ENCODE results near the gene SSR2. TPM values are rescaled to one million over a fixed set of nuclear protein-coding genes. Genes with fewer than 3 reads are reported as not detected.
A peak's percentile ranks its signal among the peaks of the same experiment; 100 is the strongest.
"Not testable (repeated sequence)": the region's sequence is repeated elsewhere in the genome, so short reads cannot be mapped to it uniquely, and the experiment has no call there.

The SSR2 gene
- total RNA-seq, 1 experiment from 2014 or later: 261 TPM

DNA sequence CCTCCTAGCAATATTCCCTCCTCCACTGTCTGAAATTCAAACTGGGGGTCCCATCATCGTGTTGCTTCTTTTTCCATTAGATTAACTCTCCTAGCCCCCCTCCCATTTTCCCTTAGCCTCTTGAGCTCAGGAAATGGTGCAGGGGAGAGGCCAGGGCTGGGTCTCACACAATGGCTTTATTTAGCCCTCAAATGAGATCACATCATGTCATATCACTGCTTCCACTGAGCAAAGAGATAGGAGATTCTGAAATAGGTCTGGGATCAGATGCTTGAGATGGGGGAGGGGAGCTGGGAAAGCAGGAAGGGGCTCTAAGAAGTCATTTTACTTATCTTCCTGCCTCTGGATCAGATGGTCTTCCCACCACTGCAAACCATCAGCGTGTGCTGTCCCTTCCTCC is 24.6 kb downstream of the SSR2 start:
- no peak for DNase-seq (ENCODE audit: low spot score)

DNA sequence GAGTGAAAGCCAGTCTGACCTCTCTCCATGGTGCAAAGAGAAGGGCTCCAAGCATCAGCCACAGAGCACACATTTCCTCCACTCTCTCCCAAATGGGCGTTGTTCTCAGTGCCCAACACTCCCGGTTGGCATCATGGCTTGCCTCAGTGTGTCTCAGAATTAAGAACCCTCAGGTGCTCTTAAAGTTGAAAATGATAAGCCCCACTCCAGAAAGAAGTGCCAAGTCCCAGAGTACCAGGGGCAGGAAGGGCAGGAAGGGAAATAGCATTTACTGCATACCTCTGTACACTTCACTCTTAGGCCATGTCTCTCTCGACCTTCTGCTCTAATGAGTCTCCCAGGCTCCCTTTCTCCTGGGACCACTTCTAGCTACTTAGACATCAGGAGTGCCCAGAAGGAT is 27.2 kb downstream of the SSR2 start:
- DNase-seq (ENCODE audit: low spot score): no peak

DNA sequence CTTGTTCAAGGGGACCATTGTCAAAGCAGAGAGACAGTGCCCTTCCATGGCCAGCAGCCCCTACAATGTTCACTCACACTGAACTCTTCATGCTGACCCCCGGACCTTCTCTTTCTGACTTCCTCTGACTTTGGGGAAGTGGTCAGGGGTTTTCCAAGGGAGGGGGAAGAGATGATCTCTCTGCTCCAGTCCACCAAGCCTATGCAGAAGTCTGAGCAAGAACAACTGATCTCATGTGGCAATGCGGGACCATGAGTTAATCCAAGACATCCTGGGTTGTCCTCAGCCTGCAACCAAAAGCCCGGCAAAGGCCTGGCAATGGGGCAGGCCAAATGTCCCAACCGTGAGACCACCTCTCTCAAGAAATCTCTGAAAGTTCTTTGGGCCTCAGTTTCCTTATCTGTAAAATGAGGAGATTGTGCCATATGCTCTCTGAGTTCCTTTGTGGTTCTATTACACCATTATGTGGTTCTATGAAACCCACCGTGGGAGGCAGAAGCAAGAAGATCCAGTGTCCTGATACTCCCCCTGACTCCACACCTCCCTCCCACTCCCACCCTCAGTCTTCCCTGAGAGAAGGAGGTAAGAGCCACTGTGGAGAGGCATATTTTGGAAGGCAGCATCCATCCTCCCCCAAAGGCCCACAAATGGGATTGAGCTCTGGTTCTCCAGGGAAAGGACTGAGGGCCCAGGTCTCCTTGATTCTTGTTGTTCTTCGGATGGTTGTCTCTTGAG is 30.6 kb downstream of the SSR2 start:
- DNase-seq (ENCODE audit: low spot score): no peak

- peak; percentile 89 for DNase-seq (ENCODE audit: low spot score)
Measured at GRCh38 chr1:155989242-155990004, 31.3 kb downstream of the SSR2 start.

- not testable (repeated sequence) for DNase-seq (ENCODE audit: low spot score)
Measured at GRCh38 chr1:155984903-155985645, 35.7 kb downstream of the SSR2 start.

- peak; percentile 83 for DNase-seq (ENCODE audit: low spot score)
Measured at GRCh38 chr1:155984341-155984740, 36.4 kb downstream of the SSR2 start.

GRCh38 chr1:155983191-155984024 is 37.3 kb downstream of the SSR2 start:
- DNase-seq (ENCODE audit: low spot score): peak; percentile 49

DNA sequence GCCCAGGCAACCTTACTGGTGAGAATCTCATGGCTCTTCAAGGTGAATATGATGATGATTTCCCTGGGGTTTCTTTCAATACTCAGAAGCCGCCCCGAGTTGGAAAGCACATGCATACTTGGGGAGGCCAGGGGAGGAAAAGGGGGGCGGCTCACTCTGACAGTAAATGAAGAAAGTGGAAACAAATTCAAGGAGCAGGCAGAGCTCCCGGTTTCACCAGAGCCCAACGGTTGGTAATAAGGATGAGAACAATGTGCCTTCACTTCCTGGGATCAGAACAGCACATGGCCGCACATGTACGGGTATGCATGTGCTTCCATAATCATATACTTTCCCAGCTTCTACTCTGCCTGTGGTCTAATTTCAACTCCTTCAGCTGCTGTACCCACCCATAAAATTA is 38.6 kb downstream of the SSR2 start:
- DNase-seq (ENCODE audit: low spot score): no peak

GRCh38 chr1:155981266-155982088 is 39.3 kb downstream of the SSR2 start:
- DNase-seq (ENCODE audit: low spot score): peak; percentile 80

DNA sequence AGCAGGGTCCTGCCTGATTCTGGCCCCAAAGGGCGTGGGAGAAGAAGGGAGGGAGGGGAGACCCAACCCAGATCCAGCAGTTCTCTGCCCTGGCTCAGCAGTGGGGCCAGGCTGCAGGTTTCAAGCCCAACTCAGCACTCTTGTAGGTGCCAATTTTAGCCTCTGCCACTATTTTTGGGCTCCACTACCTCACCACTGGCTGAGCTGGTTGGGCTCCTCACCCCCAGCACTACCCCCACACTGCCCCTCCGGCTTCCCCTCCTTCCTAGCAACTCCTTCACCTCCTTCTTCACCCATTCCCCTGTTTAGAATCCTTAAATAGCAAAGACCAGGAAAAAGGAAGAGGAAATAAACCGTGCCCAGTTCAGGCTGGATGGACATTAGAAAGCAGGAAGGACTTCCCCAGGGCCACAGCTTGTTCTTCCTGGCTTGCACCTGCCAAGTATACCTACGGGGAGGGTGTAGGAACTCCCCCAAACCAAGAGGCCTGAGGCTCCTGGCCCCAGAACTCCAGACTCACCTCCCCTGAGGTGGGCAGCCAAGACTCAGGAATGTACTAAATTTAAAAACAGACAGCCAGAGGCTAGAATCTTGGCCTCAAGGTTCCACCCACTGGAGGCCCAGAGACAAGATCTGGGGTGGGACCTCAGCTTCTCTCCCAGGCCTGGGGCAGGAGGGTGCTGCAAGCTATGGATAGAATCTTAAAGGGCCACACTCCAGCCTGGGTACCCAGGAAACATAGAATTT is 41.0 kb downstream of the SSR2 start:
- DNase-seq (ENCODE audit: low spot score): peak; percentile 56

DNA sequence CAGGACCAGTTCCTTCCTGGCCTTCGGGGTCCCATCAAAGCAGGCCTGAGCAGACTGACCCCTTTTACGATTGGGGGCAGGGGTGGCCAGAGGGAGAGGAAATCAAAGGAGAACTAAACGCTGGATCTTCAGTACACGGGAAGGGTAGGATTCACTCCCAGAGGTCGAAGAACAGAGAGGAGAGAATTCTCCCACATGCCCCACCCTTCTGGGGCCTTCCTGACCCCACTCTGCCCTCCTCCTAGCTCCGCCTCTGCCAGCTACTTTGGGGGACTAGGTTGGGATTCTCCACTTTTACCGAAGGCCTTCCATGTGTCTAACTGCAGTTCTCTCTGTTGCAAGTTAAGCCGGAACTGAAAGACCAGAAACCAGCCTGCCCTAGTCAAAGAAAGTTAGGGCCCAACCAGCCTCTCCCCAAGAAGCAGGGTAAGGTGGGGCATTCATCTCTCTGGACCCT is 41.8 kb downstream of the SSR2 start:
- DNase-seq (ENCODE audit: low spot score): peak; percentile 66

DNA sequence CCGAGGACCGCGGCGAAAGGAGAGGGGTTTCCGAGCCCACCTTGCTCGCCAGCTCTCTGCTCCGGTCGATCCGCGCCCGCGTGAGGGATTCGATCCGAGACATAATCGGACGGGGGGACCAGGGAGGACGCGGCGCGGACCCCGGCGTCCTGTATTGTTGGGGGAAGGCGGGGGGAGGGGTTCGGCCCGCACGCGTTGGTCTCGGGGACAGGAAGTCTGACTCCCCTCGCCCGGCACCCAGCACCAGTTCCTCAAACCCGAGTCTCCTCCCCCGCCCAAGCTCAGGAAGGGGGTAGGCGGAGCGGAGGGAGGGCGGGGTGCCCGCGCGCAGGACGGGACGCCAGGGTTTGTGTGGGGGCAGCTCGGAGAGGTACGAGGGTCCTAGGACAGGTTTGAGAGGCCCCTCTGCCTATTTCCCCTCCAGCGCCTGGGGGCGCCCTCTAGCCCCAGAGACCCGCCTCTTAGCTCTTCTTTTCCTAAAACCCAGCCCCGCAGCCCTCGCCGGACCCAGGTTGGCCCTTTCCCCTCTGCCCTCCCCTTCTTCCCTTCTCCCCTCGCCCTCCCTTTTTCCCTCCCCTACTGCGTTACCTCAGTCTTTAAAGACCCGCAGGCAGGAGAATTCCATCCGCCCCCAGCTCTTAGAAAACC is 42.3 kb downstream of the SSR2 start, which contains the start of gene ARHGEF2:
Gene ARHGEF2, minus strand, starts transcription at position 223 of the 648 bp plus-strand sequence. Its CDS starts 120 bp downstream, at position 103.
- DNase-seq (ENCODE audit: low spot score): peak; percentile 61

DNA sequence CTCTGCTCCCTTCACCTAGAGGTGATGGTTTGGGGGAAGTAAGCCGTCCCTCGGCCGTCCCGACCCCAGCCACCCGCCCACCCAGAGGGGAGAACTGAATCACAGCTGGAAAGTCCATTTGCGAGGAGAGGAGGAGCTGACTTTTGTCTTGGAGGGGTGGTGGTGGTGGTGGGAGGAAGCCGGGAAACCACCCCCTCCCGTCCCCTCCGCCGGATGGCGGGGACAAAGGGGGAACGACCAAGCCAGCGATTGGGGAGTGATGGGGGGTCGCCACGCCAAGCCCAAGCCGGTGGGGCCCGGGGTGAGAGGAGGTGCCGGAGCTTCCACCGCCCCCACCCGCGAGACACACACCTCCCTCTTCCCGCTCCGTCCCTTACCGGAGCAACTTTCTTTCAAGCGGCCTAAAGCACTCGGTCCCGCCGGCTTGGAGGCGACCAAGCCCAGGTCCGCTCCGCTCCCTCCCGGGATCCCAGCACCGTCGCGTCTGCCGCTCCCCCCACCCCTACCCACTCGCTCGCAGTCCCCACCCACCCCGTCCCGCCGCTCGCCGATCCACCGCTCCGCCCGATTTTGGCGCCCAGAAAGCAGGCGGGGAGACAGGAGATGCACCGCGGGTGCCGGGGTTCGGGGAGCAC is 42.9 kb downstream of the SSR2 start:
- DNase-seq (ENCODE audit: low spot score): peak; percentile 30

DNA sequence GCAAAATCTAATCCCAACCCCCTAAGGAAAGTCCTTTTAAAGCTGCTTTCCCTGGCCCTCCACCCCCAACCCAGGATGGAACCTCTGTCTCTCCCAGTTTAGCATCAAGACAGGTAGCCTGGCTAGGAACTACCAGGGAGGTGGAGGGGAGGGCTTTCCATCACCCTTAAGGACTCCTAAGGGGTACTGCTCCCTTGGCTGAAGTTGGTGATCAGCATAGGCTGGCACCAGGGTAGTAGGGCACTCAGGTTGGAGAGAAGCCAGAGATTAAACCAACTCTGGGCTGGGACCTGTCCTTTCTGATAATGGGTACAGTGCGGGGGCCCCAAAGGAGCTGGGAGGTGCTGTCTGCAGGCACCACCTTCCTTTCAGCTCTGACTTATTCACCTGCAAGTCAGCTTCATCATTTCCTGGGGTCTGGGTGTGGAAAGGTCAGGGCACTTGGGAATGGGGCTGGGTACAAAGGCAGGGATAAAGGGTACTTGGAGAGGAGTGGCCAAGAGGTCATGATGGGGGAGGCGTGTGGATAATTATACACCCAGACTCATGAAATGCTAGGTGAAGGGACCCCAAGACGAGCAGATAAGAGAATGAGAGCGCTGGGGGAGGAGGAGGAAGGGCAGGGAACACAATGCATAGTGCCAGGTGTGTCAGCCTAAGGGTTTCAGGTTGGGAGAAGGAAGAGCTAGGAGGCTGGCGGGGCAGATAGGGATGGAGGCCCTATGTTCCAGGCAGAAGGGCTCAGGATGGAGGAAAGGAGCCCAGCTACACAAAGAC is 43.6 kb downstream of the SSR2 start:
- DNase-seq (ENCODE audit: low spot score): peak; percentile 56

- peak; percentile 42 for DNase-seq (ENCODE audit: low spot score)
Measured at GRCh38 chr1:155976062-155976912, 44.5 kb downstream of the SSR2 start.

DNA sequence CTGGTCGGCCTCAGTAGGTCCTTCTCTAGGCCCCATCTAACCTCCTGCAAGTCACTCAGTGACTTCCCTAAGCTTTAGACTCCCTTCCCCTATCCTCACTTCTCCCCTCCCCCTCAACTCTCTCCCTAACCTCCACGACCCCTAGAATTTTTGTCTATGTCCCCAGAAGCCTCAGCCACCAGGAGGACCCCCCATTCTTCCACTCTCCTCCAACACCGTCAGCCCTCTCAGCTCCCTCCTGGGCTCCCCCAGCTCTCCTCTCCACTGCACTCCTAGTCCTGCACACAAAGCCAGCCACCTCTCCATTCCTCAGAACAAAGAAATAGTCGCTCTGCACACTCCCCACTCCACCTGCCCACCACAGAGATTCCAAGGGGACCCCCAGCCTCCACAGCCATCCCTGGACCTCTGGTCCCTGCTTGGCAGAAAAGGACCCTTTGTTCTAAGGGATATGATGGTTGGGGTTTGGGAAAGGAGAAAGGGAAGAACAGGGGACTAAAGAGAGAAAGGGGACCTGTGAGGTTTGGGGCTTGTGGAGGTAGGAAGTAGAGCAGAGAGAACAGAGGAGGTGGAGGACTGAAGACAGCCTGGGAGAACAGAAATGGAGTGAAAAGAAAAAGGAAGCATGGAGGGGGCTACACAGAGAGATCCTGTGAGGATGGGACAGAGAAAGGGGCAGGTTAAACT is 45.2 kb downstream of the SSR2 start:
- DNase-seq (ENCODE audit: low spot score): no peak

Measured in HT-29 (cell line).